ENCODE measurements around the gene MARCHF3.

GRCh38 chr5:126998895-126999570, 31.3 kb downstream of the MARCHF3 start:
- TF ChIP-seq ELF4 (IDR thresholded peaks at IDR 0.05) (no peak), FOXM1 (IDR thresholded peaks at IDR 0.05; ENCODE audit: borderline replicate concordance) (no peak), ARNT (IDR thresholded peaks at IDR 0.05) (no peak), ZNF384 (IDR thresholded peaks at IDR 0.05) (no peak), FOXA1 (IDR thresholded peaks at IDR 0.05) (no peak), BHLHE40 (IDR thresholded peaks at IDR 0.05; ENCODE audit: borderline replicate concordance) (no peak), CTBP1 (IDR thresholded peaks at IDR 0.05; ENCODE audit: borderline replicate concordance) (no peak), LEF1 (IDR thresholded peaks at IDR 0.05; ENCODE audit: borderline replicate concordance) (no peak), SUZ12 (IDR thresholded peaks at IDR 0.05) (no peak), FOXK2 (IDR thresholded peaks at IDR 0.05) (no peak)
